Anterior cingulate cortex (tissue), 58 donors: Measurements from ENCODE around the gene CDK14.
A peak's percentile ranks its signal among the peaks of the same experiment; 100 is the strongest.
"Not testable (repeated sequence)": the region's sequence is repeated elsewhere in the genome, so short reads cannot be mapped to it uniquely, and the experiment has no call there.

Source experiments
- DNase-seq, 58 donors: peaks; one replicate each; lab custom pipeline; 2025; lab: John Stamatoyannopoulos, UW

CDK14 gene

DNA sequence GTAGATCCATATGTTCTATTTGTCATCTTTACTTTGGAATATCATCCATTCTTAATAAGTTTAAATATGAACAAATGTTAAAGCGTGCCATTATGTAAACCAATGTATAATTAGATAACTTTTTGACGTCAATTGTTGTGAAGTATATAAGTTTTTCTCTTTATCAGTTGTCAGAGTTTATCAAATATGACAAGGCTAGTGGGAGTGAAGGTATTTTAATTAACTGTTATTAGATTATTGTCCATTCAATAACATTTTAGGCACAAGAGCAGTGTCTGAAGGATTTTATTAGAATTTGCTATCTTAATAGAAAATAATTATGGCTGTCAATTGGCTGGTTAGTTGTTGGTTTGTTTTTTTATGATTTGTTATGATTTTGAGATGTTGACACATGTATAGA is 280.6 kb downstream of the CDK14 start:
- DNase-seq, result no peak

DNA sequence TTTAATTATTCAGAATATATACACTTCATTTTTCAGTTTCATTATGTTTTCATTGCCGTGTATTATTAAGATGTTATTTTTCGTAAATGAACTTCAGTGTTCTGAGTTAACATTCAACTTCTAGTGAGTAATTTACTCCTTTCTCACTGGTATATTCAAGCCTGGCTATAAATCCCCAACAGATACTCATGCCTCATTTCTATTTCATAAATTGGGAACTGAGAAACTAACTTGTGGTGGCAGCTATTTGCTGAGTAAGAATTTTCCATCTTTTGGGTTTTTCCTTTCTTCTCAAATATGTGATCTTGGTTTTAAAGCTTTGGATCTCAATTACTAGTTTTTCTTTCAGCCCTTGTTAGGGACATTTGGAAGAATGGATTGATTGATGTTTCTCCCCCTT is 281.1 kb downstream of the CDK14 start:
- DNase-seq, result no peak

DNA sequence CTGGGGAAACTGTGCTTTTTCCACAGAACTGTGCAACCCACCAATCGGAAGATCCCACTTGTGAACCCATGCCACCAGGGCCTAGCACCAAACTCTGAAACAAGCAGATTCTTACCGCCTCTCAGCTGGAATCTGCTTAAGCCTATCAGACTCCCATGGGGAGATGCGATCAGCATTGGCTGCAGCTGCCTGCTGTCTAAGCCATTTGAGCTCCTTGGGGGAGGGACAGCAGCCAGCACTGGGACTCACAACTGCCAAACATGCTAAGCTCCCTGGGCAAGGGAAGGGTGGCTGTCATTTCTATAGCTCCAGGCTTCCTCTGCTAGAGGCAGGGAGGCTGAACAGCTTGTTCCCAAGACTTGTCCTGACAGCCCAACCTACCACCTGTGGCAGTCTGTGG is 283.8 kb downstream of the CDK14 start:
- no peak for DNase-seq

DNA sequence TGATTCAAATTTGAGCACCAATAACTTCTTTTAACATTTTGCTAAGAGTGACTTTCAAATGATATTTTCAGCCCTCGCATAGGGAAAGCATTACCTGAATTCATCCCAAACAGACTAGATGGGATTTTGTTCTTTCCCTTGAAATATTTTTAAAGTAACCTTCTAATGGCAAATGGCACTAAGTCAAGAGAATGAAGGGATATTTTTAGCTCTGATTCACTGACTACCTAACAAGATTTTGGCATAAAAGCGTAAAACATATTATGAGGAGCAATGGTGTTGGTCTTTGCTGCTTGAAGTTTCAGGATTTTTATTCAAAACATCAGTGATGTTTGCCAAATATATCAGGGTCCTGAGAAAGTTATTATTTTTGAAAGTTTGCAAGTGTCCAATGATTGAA is 290.3 kb downstream of the CDK14 start:
- no peak for DNase-seq

DNA sequence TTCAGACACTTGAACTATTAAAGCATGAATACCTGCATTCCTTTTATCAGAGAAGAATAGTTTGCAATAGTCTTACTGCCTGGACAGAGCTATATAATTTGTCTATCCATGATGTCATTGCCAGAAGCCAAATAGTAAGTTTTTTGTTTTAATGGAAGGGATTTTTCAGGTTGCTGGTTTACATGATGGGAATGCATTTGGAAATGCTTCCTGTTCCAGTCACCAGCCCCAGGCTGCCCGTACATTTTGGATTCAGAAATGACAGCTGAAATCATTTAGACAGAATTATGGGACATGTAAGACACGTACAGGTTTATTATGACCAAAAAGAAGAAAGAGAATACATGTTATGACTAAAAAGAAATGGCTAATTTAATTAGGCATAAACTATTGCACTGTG is 293.1 kb downstream of the CDK14 start:
- no peak for DNase-seq

DNA sequence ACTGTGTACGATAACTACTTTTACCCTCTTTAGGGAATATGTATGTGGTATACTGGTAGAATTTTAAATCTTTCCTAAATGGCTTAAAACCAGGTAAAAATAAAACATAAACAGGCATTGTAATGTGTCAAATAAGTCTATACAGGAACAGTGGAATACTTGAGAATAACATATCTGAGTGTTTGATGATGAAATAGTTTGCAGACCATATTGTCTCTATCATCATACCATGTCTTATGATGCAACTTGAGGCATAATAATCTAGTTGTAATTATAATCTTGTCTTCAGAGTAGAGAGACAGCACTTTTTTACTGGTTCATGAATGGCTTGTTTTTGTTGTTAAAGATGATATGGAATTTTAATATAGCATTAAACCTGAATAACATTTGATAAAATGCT is 293.5 kb downstream of the CDK14 start:
- DNase-seq, result no peak

DNA sequence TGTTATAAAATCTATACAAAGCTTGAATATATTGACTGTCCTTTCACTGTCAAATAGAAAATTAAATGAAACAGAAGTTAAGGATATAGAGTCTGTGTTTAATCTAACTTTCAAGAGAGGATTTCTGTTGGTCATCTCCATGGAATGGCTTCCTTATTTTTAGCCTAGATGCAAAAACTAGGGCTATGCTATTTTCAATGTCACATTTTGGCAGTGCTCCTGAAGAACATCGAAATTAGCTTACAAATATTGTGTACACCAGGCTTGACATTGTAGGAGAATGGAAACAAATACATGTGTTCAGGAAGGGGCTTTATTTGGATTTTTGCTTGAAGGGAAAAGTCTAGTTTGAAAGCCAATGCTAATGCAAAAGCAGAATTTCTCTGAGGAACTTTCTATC is 295.4 kb downstream of the CDK14 start:
- no peak for DNase-seq

DNA sequence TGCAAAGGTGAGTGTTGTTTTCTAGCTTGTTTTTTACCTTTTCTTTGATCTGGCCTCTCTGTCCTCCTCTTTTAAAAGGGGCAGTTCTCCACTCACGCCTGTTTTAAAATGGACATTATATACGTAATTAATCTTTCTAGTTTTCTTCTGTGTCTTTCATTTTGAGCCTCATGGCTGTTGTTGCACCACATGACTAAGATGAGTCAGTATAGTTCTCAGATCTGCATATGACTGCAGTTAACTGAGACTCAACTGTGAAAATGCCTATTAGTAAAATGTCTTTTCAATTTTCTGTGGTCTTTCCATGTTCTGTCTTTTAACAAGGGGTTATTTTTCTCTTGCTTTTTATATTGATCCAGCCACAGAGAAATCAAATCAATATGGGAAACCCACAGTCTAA is 296.1 kb downstream of the CDK14 start:
- no peak for DNase-seq

DNA sequence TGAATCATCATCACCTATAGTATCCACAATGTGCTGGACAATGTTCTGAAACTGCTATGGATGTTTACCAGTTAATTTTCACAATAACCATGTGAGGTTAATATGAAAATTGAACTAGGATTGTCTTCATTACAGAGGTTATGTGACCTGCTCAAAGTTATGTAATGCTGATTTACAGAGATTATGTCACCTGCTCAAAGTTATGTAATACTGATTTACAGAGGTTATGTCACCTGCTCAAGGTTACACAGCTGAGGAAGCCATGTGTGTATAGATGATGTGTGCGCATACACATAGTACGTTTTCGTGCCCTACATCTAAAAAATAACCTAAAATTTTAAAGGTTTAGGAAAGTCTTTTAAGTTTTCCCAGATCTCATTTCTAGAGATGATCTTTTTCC is 298.0 kb downstream of the CDK14 start:
- no peak for DNase-seq

DNA sequence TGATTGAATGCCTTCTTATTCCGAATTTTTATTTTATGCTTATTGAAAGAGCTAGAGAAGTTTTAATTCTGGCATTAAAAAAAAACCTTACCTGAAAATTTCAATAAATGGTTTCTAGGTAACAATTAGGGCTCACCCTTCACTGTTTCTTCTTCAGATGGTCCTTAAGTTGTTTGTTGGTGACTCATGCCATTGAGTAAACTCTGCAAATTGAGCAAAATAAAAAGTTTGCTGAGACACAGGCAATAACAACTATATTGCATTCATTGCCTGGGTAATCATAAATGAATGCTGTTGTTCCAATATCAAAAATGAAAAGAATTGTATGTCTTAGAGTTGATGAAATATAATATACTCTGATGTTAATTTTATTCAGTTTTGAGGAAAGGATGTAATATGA is 300.3 kb downstream of the CDK14 start:
- DNase-seq, result no peak

DNA sequence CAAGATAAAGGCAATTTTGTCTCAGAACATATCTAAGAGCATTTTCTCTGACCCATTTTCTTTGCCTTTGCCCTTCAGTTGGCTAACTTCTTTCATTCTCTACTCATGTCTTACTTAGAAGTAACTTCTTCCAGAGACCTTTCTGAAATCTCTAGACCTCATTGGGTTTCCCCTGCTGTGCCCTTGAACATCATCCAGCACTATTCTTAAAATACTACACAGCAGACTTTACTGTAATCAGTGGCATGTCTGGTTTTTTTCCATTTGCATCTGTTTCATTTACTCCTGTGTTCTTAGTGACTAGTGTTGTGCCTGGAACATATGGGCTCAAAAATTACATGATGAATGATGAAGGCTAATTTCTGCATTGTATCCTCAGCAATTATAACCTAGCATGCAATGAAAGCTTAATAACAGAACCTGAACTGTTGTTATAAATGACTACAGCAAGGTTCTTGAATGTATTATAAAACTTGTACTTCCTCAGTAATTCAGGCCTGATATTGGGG is 301.9 kb downstream of the CDK14 start:
- DNase-seq, result no peak

DNA sequence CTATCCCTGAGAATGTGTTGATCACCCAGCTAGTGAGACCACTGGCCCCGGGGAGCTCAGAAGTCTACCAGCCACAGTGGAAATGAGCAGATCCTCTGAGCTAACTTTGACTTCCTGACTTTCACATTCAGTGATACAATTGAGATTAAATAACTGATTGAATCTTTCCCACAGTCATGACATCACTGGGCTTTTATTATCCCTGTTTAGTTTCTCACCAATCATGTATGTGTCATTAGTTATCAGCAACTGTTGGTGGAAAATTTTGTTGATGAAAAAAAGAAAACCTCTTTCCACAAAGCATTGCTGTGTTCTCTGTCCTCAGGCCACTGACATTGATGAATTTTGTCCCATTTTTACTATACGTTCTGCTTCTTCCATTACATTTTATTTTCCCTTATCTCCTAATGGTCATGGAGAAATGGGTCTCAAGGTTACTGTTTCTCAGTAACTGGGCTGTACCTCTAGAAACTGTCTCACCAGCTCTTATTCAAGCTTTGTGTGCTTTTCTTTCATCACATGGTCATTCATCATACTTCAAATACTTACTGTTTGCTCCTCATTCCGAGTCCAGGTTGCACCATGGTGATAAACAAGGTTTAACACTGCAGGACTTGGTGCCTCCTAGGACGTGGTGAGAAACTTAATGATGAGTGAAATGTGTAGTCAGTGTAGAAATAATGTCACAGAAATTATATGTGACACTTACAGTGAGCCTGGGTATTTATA is 304.7 kb downstream of the CDK14 start:
- no peak for DNase-seq

DNA sequence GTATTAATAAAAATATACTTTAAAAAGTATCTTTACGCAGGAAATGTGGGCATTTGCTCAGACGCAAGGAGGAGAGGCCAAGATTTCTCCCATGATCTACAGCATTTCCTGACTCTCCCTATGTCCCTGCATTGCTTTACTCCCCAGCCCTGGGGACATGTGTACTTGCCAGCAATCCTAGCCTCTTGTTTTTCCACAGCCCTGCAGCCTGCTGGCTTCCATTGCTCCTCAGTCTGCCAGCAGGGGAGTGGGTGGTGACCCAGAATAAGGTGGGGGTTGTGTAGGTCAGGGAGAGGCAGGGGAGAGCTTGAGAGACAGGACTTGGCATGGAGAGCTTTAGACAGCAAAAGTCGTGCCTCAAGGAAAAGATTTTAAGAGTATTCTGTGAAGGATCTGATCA is 307.7 kb downstream of the CDK14 start:
- DNase-seq, result no peak

DNA sequence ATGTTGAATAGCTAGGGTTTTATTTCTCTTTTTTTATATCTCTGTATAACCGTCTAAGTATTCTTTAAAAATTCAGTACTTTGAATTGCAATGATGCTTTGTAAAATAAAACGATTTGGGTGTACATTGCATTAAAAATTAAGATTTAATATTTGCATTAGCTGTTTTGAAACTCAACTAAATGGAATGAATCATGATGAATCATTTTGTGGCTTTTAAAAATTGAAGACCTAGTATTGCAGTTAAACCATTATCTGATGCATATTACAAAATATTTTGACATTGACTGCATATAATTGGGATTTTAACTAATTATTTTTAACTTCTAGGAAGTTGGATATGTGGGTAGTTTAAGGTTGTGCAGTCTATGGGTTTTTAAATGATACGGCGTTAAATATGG is 314.0 kb downstream of the CDK14 start:
- no peak for DNase-seq

DNA sequence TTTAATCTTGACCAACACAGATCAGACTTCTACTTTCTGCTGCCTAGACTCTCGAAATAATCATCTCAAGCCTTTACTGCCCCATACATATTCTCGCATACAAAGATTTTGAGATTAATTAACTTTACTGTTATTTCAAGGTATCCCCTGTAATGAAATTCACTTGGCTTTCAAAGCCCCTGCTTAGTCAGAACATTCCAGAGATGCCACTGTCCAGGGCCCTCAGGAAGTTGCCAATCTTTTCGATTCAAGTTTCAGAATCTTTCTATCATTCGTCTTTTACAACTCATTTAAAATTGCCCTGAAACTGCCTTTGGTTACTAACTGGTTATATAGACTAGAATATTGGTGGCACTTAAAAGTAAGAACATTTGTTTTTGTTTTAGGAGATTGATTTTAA is 320.2 kb downstream of the CDK14 start:
- DNase-seq, result no peak

DNA sequence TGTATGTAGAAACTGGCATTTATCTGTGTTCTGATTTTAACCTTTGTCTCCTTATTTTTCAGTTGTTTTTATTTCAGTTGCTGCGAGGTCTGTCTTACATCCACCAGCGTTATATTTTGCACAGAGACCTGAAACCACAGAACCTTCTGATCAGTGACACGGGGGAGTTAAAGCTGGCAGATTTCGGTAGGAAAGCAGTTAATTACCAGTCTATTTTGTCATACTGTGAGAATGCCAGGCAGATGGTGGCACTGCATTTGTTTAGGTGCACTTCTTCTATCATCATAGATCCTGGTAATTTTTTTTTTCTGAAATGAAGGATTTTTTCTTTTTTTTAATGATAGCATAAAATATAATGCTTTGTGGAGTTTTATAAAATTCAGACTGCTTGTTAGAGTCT is 321.4 kb downstream of the CDK14 start:
- peak in 2 of 58 donors; percentile 1 to 27 for DNase-seq

DNA sequence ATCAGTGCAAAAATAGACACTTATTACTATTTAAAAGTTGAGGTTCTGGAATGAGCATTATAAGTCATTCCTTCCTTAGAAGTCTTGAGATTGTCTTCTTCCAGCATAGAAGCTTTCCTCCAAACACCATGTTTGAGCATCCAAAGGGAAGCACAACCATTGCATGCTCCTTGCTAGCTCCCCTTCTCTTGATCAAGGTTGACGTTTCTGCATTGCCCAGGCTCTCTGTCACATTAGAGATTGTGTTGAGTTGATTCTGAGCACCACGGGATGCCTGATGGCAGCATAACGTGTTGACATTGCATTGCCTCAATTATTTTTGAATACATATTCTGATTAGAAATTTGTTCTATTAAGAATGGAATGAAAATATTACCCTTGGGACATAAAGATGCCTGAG is 322.2 kb downstream of the CDK14 start:
- DNase-seq, result no peak

DNA sequence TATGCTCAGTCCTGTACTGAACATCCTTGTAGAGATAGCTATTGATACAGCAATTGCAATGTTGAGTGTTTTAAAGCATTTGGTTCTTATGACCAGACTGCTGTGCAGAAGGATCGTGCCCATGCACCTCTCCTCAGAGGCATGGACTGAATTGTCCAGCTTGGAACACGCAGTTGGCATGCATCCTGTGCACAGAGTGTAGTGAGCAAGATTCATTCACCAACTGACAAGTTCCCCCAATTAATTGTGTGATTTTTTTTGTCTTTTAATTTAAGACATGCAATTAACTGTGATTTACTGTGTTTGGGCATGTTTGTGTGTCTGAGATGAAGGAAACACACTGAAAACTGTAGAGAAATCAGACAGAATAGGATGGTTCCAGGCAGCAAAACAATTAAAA is 323.7 kb downstream of the CDK14 start:
- peak in 1 of 58 donors; percentile 1 for DNase-seq

DNA sequence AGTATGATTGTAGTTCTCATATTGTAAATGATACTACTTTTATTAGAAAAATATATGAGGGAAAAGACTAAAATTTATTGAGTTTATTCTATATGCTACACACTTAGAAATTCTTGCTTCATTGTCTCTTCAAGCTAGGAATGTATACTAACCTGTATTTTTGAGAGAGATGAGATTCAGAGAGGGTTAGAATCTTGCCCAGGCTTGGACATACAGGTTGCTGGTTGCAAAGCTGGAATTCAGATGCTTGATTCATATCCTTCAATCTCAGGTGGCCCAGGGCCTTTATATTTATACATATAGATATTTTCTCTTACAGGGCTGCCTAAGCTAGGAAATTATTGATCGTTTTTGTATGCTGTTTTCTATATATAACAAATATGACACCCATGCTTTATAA is 324.2 kb downstream of the CDK14 start:
- no peak for DNase-seq

DNA sequence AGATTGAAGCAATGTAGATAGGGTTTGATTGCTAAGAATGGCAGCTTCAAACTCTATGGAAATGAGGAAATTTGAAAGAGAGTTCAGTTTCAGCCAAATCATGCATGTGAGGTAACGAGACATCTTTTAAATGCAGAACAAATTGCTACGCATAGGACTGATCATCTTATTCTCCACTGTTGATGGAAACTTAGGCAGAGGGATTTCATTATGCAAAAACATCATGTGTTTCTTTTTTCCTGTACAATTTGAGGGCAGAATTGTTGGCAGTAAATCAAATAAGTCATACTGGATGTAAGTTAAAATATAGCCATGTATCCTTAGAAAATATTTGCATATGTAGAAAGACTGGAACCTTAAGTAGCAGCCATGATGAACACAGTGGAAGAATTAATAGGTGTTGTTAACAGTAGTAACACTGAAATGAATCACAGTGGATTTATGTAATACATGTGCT is 327.4 kb downstream of the CDK14 start:
- DNase-seq, result peak in 1 of 58 donors; percentile 4

DNA sequence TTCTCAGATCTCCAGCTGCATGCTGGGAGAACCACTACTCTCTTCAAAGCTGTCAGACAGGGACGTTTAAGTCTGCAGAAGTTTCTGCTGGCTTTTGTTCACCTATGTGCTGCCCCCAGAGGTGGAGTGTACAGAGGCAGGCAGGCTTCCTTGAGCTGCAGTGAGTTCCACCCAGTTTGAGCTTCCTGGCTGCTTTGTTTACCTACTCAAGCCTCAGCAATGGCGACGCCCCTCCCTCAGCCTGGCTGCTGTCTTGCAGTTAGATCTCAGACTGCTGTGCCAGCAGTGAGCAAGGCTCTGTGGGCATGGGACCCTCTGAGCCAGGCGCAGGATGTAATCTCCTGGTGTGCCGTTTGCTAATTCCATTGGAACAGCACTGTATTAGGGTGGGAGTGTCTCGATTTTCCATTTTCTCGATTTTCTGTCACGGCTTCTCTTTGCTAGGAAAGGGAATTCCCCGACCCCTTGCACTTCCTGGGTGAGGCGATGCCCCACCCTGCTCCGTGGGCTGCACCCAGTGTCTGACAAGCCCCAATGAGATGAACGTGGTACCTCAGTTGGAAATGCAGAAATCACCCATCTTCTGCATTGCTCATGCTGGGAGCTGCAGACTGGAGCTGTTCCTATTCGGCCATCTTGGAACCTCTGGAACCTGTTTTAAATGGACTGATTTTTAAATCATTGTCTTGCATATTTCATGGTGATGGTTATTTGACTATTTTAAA is 332.7 kb downstream of the CDK14 start:
- DNase-seq, result not testable (repeated sequence)
